Endothelial cell of umbilical vein (primary cell): ENCODE measurements around the gene BATF. TPM values are rescaled to one million over a fixed set of nuclear protein-coding genes. Genes with fewer than 3 reads are reported as not detected.

Experiments
- BruUV-seq: library from RNA; stranded (reverse); fragments of 400-500 nt; replicated peaks from 2 replicates; lab custom pipeline; 2021; lab: Mats Ljungman, UMichigan
- CTCF ChIA-PET: fragments of 300-600, 350-600 bp; sonication (Branson Sonifier 250); formaldehyde crosslinking; loops from one replicate; lab custom pipeline; 2021; ENCODE audit warnings: antibody characterized with exemption, inconsistent platforms; lab: Charles Lee
- POLR2A ChIA-PET: fragments of 300-600, 350-600 bp; sonication (Branson Sonifier 250); formaldehyde crosslinking; loops from one replicate; lab custom pipeline; 2021; ENCODE audit warnings: antibody characterized with exemption, inconsistent platforms; lab: Charles Lee
- DNase-seq: peaks from one replicate; pipeline ENCODE4 v3.0.0-alpha.2; 2011; ENCODE audit warnings: low read depth, low spot score
- FAIRE-seq: peaks from 2 replicates; lab custom pipeline; 2011; peaks lifted over from hg19 to GRCh38; lab: Jason Lieb, UNC
- H2AFZ ChIP-seq: 2 replicates; pipeline ENCODE4 v1.6.0; 2012; ENCODE audit warnings: low read depth, low read length, control low read depth, inconsistent platforms
- H3K27ac ChIP-seq: 2 replicates; pipeline ENCODE4 v1.5.1; 2011; ENCODE audit warnings: low read depth, mild to moderate bottlenecking, control low read depth, low read length, moderate library complexity; ENCODE audit not compliant: insufficient read depth
- H3K27me3 ChIP-seq, 2 experiments: 2 replicates each; pipeline versions ENCODE4 v1.6.0 to v1.6.1; 2011; ENCODE audit warnings: low read length in 2 of 2, mixed read lengths in 1 of 2; ENCODE audit not compliant: control insufficient read depth in 2 of 2, insufficient read depth in 2 of 2
- H3K36me3 ChIP-seq, 2 experiments: 2 replicates in 1 of 2; 3 replicates in 1 of 2; pipeline ENCODE4 v1.5.1; 2011; ENCODE audit warnings: low read length in 2 of 2, mild to moderate bottlenecking in 1 of 2, moderate library complexity in 1 of 2; ENCODE audit not compliant: control insufficient read depth in 2 of 2, insufficient read depth in 2 of 2; ENCODE audit errors: extremely low read depth in 1 of 2
- H3K4me1 ChIP-seq: 3 replicates; pipeline ENCODE4 v1.5.1; 2011; ENCODE audit warnings: mild to moderate bottlenecking, low read length; ENCODE audit not compliant: control insufficient read depth, insufficient read depth; ENCODE audit errors: extremely low read depth
- H3K4me2 ChIP-seq: 2 replicates; pipeline ENCODE4 v1.6.1; 2011; ENCODE audit warnings: low read length, control low read depth, mixed read lengths; ENCODE audit not compliant: insufficient read depth
- H3K4me3 ChIP-seq, 3 experiments: fragments of 200-600 bp in 1 of 3; sonication (generic), shearing (Covaris generic) in 1 of 3; replicated peaks in 1 of 3; 2 replicates each; pipeline ENCODE4 v1.5.1; 2011 to 2016; ENCODE audit warnings: control low read depth in 3 of 3, low read length in 3 of 3, mild to moderate bottlenecking in 2 of 3, inconsistent platforms in 1 of 3, low read depth in 1 of 3, moderate library complexity in 1 of 3; ENCODE audit not compliant: insufficient read depth in 1 of 3
- H3K79me2 ChIP-seq: 2 replicates; pipeline ENCODE4 v1.6.0; 2012; ENCODE audit warnings: low read length, inconsistent platforms; ENCODE audit not compliant: control insufficient read depth, insufficient read depth
- H3K9ac ChIP-seq: replicated peaks from 2 replicates; pipeline ENCODE3; 2011; ENCODE audit warnings: low read length, control low read depth; ENCODE audit not compliant: insufficient read depth; ENCODE audit errors: extremely low read depth
- H3K9me1 ChIP-seq: replicated peaks from 3 replicates; pipeline ENCODE4 v1.6.0; 2011; ENCODE audit warnings: mild to moderate bottlenecking, low read length; ENCODE audit not compliant: control insufficient read depth, insufficient read depth; ENCODE audit errors: extremely low read depth
- H3K9me3 ChIP-seq: replicated peaks from 2 replicates; pipeline ENCODE4 v1.5.1; 2012; ENCODE audit warnings: low read length, inconsistent platforms; ENCODE audit not compliant: control insufficient read depth, insufficient read depth
- H4K20me1 ChIP-seq: replicated peaks from 2 replicates; pipeline ENCODE3; 2011; ENCODE audit warnings: mild to moderate bottlenecking, low read length; ENCODE audit not compliant: control insufficient read depth, insufficient read depth; ENCODE audit errors: extremely low read depth
- EZH2 ChIP-seq: IDR thresholded peaks from 2 replicates; pipeline ENCODE4 v1.6.1; 2012; ENCODE audit warnings: borderline replicate concordance, low read depth, mild to moderate bottlenecking, moderate library complexity, low read length, inconsistent platforms; ENCODE audit not compliant: severe bottlenecking
- FOS ChIP-seq: IDR thresholded peaks from 2 replicates; pipeline ENCODE4 v1.6.1; 2011; ENCODE audit warnings: mild to moderate bottlenecking, low read length, moderate library complexity, borderline replicate concordance; ENCODE audit not compliant: insufficient read depth
- GATA2 ChIP-seq: IDR thresholded peaks from 2 replicates; pipeline ENCODE4 v1.7.0; 2011; ENCODE audit warnings: low read depth, mild to moderate bottlenecking, moderate library complexity, mixed read lengths, low read length; ENCODE audit not compliant: insufficient read length, insufficient read depth
- JUN ChIP-seq: IDR thresholded peaks from 2 replicates; pipeline ENCODE4 v1.6.1; 2011; ENCODE audit warnings: borderline replicate concordance, low read depth; ENCODE audit not compliant: insufficient read length, insufficient read depth
- MYC ChIP-seq: IDR thresholded peaks from one replicate; pipeline ENCODE4 v1.6.1; 2011; ENCODE audit warnings: mild to moderate bottlenecking, low read depth, low read length
- POLR2A ChIP-seq: IDR thresholded peaks from 2 replicates; pipeline ENCODE4 v1.6.1; 2012; ENCODE audit warnings: low read depth, mild to moderate bottlenecking, control low read depth, low read length
- POLR2AphosphoS5 ChIP-seq: IDR thresholded peaks from 2 replicates; pipeline ENCODE4 v1.6.1; 2012; ENCODE audit warnings: low read depth, mild to moderate bottlenecking, control low read depth, low read length, moderate library complexity; ENCODE audit not compliant: insufficient read depth
- dilution Hi-C: fragments of 300-500 bp; cut with MboI; formaldehyde crosslinking; loops from one replicate; pipeline ENCODE4 v1.15.0; 2019; ENCODE audit warnings: low sequenced_read_pairs; ENCODE audit not compliant: extremely low pct_ligation_motif_present
- intact Hi-C: fragments of 100-400 bp; cut with micrococcal nuclease; formaldehyde crosslinking; loops from one replicate; pipeline ENCODE4 v1.10.0; 2022
- polyA plus RNA-seq, 4 experiments: library from polyadenylated mRNA; depleted of rRNA in 3 of 4; stranded (reverse) in 3 of 4; unstranded in 1 of 4; fragments of >200 nt; gene quantifications; 2 replicates each; pipeline versions ENCODE4 v1.2.1 to v1.2.3, GENCODE V29; 2011 to 2012; ENCODE audit warnings: missing spikeins in 1 of 4
- total RNA-seq: library from RNA; stranded (reverse); gene quantifications from 2 replicates; pipeline ENCODE4 v1.2.3, GENCODE V29; 2021
- TF ChIP-seq, protein P1 (sequence below), 2 donors: IDR thresholded peaks; 1 replicate in 1 of 2; 2 replicates in 1 of 2; pipeline ENCODE4 v1.5.1; 2011; ENCODE audit warnings: low read length in 2 of 2, mild to moderate bottlenecking in 2 of 2, moderate library complexity in 2 of 2, control low read depth in 1 of 2, inconsistent platforms in 1 of 2, low read depth in 1 of 2; ENCODE audit not compliant: insufficient read depth in 1 of 2; ENCODE audit errors: extremely low read depth in 1 of 2
- TF ChIP-seq, protein P2 (sequence below): IDR thresholded peaks from 2 replicates; pipeline ENCODE4 v1.6.1; 2011; ENCODE audit not compliant: insufficient read depth, insufficient read length

BATF gene
- total and polyA plus RNA-seq, 2 donors (not counting 3 experiments of a cell fraction or from before 2014, with no cell fraction given), result not detected

DNA sequence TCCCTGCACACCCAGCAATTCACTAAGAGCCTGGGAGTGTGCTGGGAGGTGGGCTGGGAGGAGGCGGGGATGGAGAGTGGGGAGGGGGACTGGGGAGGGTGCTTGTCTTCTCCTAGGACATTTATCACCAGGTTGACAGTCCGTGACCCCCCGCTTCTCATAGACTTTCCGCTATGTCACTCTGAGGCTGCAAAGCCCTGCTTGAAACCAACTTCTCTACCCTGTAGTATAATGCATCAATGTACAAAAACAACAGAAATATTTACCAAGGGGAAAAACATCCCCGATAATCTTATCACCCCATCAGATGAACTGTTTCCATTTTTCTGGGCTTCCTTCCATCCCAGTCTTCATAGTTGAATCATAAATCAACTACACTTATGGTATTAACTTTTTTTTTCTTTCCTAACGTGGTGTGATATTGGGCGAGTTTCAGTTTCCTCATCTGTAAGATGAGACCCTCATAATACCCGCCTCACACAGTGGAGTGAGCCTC is 28.6 kb upstream of the BATF start:
- Histone ChIP-seq H3K36me3 (no peaks in the 10 kb centered on the region), H3K4me2 (no peak overlapping the region), H3K4me1 (no peaks in the 10 kb centered on the region), H3K79me2 (no peaks in the 10 kb centered on the region), H3K27me3 (no peaks in the 10 kb centered on the region), H3K9me3 (no peaks in the 10 kb centered on the region), H3K4me3 (no peak overlapping the region), H3K9me1 (no peaks in the 10 kb centered on the region), H2AFZ (no peak overlapping the region), H3K27ac (no peak overlapping the region), H4K20me1 (no peaks in the 10 kb centered on the region), H3K9ac (no peak overlapping the region)
- ChIA-PET CTCF (interaction anchor here (0.9 to 3.4 kb wide), 2 partner anchors 15 to 67 kb away, joined by 3 to 22 read pairs; no protein-coding TSS in a partner anchor), POLR2A (no interaction called here)
- TF ChIP-seq, protein P1, sequence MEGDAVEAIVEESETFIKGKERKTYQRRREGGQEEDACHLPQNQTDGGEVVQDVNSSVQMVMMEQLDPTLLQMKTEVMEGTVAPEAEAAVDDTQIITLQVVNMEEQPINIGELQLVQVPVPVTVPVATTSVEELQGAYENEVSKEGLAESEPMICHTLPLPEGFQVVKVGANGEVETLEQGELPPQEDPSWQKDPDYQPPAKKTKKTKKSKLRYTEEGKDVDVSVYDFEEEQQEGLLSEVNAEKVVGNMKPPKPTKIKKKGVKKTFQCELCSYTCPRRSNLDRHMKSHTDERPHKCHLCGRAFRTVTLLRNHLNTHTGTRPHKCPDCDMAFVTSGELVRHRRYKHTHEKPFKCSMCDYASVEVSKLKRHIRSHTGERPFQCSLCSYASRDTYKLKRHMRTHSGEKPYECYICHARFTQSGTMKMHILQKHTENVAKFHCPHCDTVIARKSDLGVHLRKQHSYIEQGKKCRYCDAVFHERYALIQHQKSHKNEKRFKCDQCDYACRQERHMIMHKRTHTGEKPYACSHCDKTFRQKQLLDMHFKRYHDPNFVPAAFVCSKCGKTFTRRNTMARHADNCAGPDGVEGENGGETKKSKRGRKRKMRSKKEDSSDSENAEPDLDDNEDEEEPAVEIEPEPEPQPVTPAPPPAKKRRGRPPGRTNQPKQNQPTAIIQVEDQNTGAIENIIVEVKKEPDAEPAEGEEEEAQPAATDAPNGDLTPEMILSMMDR (IDR thresholded peaks at IDR 0.05; ENCODE audit: extremely low read depth in 1 of 2, insufficient read depth in 1 of 2, low read depth in 1 of 2, low read length in 2 of 2), result no peak
- TF ChIP-seq JUN (no peak), EZH2 (no peak), POLR2A (no peak), FOS (no peak), POLR2AphosphoS5 (no peak), MYC (no peak), GATA2 (no peak)
- TF ChIP-seq, protein P2, sequence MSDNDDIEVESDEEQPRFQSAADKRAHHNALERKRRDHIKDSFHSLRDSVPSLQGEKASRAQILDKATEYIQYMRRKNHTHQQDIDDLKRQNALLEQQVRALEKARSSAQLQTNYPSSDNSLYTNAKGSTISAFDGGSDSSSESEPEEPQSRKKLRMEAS, result no peak
- intact Hi-C loops (no loop called here), dilution Hi-C loops (no loop called here)
- FAIRE-seq (no peak), DNase-seq (no peak)
- no TSS peak for BruUV-seq
